AG20443 (cell line): ENCODE measurements around the gene ENTREP3.
A peak's percentile ranks its signal among the peaks of the same experiment; 100 is the strongest.

Source experiments
- DNase-seq: peaks from one replicate; pipeline ENCODE4 v3.0.0; 2012; ENCODE audit warnings: low spot score, mixed read lengths

ENTREP3 gene

DNA sequence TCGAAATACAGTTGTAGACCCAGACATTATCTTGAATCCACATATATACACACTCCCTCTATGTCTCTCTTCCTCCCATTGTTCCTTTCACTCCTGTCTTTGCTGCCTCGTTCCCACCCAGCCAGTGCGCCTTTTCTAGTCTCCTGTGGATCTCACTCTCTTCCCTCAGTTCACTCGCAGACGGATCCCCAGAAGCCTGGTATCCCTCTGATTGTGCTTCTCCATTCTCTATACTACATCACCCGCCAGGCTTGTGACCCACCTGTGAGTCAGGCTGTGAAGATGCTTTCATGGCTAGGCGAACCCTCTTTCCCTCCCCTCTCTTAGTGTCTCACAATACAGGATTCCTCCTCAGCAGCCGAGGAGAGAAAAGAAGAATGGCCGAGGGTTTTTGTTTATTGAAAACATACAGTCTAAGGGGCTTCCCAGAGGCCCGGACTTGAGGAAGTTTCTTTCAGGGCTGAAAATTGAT is 23.4 kb upstream of the ENTREP3 start:
- no peak for DNase-seq

DNA sequence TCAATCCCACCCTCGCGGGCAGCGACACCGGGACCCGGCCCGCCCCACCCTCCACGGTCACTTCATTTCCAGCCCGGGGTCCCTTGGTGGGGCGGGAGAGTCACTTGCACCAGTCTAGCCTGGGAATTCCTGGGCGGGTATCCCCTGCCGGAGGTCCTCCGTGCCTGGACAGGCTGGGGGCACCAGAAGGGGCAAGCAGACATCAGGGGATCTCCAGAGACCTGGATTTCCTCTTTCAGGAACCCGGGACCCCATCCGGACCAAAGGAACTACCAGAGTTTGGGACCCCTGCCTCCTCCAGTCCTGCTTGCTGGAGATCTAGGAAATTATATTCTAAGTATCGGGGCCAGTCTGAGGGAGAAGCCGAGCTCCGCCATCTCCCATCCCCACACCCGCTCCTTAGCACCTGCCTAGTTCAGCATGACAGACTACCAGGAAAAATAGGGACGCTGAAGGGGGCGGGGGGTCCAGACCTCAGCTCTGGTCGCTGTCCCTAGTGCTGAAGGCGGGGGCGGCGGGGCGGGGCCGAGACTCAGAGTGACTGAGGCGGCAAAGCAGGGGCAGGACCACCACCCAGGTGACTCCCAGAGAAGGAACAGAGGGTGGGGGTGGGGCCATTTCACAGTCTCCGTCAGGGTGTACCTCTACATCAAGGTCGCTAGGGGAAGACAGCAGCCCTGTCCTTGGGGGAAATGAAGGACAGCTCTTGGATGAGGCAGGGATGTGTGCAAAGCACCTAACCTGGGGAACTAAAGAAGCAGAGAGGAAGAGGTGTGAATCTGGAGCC is 22.8 kb upstream of the ENTREP3 start:
- DNase-seq: peak; percentile 55

DNA sequence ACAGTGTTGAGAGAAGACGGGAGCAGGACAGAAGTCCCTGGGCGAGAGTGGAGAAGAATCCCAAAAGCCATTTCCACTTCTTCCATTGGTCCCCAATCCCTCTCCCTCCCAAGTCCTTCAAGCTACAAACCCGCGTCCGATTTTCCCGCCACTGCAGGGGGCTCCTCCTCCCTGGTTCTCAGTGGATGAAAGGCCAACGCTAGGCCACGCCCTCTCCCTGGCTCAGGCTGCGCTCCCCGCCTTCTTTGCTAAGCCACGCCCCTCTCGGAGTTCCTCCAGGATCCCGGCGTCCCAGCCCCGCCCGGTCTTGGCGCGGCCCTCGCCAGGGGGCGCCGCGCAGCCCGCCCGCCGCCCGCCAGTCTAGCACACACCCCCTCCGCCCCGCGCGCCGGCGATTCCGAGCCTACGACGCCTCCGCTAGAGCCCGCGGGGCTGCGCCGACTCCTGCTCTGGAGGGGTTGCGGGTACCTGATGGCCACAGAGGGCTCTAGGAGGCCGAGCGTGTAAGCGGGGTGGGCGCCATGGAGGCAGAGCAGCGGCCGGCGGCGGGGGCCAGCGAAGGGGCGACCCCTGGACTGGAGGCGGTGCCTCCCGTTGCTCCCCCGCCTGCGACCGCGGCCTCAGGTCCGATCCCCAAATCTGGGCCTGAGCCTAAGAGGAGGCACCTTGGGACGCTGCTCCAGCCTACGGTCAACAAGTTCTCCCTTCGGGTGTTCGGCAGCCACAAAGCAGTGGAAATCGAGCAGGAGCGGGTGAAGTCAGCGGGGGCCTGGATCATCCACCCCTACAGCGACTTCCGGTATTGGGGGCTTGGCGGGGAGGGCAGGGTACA is 22.0 kb upstream of the ENTREP3 start, which contains the start of gene HCN3:
Gene HCN3, plus strand, starts transcription at position 394 of the 832 bp plus-strand sequence. Its CDS starts 128 bp downstream, at position 522.
- peak; percentile 99 for DNase-seq

DNA sequence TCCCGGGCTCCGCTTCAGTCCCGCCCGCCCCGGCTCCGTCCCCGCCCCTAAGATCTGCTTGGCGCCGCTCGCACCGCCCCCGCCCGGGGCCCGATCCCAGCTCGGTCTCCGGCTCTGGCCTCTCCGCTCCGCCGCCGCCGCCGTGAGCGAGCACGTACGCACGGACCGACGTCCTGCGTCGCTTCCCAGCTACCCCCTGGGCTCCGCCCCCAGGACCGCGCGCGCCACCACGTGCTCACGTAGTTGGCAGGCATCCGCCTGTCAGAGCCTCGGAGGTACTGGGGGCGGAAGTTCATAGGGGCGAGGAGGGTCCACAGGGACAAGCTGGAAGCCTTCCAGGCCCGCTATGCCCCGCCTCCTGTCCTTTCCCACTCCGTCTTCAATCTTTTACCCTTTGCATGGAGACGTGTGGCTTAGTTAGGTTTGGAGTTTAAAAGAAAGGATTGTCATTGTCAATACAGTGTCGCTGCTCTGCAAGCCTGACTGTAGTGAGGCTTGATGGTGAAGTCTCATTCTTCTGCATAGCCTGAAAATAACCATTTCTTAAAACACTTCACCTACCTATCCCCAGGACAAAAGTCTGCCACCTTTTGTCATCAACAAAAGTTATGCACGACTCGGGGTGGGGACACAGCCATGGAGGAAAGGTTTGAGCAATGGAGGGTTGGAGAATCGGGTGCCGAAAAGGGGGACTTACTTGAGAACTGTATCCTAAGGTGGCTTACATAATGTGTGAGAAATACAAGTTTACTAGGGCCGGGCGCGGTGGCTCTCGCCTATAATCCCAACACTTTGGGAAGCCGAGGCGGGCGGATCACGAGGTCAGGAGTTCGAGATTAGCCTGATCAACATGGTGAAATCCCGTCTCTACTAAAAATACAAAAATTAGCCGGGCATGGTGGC is 18.3 kb upstream of the ENTREP3 start, which contains the start of gene CLK2:
Gene CLK2, minus strand, starts transcription at position 162 of the 903 bp plus-strand sequence. CDS start 2,527 bp downstream, outside the sequence.
- peak; percentile 97 for DNase-seq

DNA sequence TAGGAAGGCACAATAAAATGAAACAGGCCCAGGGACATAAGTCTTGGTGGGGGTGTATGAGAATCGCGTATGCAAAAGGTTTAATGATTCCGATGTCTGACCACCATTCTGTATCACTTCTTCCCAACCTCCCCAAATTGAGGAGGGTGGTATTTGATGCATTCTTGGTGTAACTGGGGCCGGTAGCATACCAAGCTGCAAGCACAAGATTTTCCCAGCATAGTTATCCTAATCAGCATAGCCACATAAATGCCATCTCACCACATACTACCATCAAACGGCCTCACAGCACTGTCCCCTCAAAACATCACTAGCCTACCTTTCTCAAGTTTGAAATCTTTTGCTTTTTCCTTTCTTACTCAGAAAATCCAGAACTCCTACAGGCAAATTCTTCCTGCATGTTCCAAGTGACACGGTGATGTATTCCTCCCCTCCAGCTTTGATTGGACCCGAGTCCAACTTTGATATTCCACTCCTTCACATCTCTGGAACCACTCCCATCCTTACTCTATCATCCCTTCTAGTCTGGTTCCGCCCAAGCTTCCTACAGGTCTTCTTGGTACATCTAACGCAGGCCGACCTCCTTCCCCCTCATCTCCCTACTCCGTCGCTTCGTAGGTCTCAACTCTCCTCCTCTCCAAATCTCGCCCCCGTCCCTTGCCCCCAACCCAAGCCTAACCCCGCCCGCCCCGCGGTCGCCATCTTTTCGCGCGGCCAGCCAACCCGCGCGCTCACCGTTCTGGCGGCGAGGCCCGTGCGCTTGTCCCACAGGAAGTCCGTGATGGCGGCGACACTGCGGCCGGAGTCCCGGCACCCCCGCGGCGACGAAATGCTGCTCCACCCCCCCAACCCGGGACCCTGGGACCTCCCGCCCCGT is 17.4 kb upstream of the ENTREP3 start:
- peak; percentile 55 for DNase-seq

DNA sequence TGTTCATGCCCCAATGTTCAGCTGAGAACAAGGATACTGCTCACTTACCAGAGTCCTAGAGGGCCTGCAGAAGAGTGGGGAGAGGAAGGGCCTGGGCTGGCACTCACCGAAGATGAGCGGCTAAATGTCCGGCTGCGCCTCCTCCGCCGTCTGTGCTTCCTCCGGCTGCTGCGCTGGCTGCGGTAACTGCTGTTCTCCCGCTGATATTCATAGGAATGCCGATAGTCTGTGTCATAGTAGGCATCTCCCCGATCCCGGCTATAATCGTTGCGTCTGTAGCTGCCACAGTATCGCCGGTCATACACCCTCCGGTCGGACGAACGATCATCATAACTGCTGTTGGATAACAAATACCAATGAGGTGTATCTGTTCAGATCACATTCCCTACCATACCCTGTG is 14.1 kb upstream of the ENTREP3 start:
- DNase-seq: no peak

DNA sequence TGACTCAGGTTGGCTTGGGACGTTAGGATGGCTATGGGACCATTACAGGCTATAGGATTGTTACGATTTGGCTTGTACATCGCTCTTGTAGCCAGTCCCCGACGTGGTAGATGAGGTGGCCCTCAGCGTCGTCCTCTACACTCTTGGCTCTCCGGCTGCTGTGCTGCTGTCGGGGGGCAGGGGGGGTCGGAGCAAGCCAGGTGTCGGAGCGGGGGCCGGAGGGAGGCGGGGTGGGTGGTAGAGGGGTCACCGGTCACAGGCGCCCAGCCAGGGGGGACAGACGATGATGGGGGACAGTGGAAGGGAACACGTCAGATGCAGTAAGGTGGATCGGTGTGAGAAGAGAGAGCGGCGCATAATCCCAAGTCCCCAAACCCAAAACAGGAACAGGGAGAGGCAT is 13.3 kb upstream of the ENTREP3 start:
- DNase-seq: no peak

DNA sequence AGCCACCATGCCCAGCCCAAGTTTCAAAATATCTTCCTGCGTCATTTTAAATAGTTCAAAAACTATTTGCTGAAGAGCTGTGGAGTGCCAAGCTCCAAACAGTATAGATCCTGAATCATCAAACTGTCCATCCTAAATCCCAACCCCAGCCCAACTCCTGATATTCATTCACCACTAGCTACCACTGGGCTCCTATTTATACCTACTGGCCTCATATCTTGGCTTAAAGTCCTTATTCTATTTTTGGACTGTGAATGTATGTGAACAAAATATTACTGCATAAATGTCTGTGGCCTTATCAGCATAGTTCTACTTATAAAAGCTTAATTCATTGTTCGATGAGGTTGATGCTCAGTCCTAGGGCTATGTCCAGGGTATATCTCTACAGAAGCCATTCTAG is 12.1 kb upstream of the ENTREP3 start:
- DNase-seq: no peak

DNA sequence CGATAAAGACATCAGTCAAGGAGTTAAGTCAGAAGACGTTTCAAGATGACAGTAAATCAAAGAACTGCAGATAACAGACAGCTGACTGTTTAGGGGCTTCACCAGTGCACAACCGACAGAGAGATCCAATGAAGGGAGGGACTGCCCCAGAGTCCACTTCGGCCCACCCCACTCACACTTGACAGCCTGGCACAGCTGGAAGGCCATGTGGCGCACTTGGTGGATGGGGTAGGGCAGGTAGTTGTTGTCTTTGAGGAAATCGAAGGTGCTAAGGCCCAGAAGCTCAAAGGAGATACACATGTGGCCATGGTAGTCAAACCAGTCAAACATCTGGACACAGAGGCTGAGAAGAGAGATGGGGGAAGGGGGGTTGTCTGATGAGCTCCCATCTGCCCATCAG is 11.3 kb upstream of the ENTREP3 start:
- no peak for DNase-seq

DNA sequence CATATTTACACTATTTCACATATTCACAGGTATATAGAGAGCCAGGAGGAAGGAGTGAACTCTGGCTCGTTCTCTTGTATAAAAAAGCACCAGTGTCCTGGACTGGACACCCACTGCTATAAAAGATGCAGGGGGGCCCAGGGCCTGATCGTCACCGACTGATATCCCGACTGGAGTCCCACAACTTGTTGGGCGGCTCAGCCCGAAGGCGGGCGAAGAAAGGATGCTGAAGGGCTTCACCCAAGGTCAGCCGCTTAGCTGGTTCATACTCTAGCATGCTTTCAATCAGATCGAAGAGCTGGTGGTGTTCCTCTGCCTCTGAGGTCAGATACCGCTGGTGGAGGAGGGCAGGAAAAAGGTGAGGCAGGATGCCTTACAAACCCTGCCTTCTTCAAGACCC is 7.8 kb upstream of the ENTREP3 start:
- no peak for DNase-seq

DNA sequence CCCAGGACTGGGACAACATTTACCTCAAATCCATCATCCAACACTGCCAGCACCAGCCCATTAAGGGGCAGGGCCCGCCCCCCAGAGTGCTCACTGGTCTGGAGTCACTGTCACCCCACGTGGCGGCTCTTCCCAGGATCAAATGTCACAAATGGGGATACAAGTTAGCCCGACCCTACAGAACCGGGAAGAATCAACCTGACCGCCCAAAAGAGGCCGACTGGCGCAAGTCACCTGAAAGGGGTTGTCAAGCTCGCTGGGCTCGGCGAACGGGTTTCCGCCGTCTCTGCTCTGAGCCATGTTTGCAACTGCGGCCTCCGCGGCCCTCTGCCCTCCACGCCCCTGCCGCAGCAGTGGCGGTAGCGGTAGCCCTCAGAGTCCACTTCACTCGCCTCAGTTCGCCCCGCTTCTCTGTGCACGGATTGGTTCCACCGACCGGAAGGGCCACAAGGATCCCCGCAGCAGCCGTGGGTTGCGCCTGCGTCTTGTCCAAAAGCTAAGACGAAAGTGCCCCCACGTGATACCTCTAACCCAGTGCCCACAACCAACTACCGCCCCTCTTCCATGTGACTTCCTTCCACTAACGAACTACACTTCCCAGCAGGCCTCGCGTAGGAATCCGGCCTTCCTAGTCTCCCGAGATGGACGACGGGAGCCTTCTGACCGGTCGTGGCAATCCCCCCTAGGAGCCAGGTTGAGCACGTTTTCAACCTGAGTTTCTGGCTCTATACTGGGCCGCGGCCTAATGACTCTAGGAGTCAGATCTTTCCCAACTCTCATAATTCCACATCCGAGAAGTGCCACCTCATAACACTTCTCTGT is 6.8 kb upstream of the ENTREP3 start, which contains the start of gene SCAMP3:
Gene SCAMP3, minus strand, starts transcription at position 509 of the 822 bp plus-strand sequence. Its CDS starts 209 bp downstream, at position 300.
- DNase-seq: peak; percentile 98

DNA sequence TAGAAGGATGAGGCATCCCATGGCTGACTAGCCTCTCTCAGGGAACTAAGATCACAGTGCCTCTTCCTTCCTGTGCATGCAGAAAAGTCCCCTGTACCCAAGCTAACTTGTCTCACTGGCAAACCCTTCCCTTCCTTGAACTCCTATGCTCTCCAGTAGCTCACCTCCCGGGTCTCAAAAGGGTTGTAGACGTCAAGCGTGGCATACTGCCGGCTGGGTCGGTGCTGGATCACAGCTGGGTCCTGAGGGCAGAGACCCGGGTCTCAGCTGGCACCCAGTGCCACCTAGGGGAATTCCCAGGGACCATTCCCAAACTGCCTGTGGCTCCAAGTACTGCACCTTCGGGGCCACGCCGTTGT is 6.2 kb upstream of the ENTREP3 start:
- DNase-seq: no peak

DNA sequence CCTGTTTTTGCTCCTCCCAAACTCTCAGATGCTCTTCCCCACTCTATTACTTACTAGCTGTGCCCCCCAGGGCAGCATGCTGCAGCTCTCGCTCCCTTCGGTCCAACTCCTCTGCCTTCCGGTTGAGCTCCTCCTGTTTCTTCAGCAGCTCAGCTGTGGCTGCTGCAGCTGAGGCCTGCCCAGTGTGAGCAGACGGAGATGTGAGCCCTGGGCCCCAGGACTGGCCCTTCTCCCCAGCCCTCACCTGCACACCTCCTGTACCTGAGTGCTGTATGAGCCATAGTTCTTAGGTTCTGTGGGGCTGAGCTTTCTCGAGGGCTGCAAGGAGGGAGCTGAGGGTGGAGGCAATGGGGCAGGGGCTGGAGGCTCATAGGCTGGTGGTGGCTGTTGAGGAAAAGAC is 5.0 kb upstream of the ENTREP3 start:
- no peak for DNase-seq

DNA sequence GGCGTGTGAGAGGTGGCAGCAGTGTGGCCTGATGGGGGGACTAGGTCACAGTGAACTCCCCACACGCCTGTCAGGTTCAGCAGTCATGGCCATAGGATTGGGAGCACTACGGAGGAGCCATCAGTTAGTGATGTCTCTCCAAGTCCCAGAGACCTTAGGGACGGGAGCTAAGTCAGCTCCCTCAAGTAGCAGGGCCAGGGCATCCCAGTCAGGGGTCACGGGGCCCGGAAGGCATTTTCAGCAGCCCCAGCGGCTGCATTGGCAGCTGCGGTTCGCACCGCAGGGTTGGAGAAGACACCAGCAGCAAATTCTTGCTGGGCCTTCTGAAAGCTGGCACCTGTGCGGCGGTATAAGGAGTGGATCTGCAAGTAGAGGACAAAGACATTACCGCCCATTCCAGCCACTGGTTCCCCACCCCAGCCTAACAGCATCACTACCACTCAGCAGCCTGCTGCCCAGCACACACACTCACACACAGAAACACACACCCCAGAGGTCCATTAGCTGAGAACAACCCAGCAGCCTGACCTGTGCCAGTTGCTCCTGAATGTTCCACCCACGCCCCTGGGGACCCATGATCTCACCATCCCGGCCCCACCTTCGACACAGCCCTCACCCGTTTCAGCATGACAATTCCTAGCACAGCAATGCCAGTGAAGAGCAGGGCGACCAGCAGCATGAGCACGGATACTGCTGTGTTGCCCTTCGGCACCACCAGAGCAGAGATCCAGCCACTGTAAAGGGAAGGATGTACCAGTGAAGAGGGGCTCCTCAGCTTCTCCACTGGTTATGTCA is 972 bp upstream of the ENTREP3 start:
- no peak for DNase-seq

DNA sequence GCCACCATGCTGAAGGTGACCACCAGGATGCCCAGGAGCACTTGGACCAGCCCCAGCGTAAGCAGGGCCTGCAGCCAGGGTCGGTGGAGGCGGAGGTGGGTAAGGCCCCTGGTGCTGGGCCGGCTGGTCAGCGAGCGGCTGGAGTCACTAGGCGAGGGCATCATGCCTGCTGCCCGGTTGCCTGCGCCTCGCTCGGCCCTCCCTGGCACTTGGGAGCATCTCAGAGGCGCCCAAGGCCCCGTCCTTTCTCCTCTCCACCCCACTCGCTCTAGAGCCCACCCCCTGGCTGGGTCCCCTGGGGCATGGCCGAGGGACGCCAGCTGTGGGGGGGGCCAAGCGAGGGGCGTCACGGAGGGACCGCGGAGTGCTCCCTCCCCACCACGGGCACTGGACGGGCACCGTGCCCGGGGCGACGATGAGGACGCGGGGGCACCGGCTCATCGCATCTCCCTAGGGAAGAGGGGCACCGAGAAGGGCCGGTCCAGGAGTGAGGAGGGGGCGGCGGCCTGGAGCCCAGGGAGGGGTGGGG is 505 bp downstream of the ENTREP3 start:
- DNase-seq: peak; percentile 35

DNA sequence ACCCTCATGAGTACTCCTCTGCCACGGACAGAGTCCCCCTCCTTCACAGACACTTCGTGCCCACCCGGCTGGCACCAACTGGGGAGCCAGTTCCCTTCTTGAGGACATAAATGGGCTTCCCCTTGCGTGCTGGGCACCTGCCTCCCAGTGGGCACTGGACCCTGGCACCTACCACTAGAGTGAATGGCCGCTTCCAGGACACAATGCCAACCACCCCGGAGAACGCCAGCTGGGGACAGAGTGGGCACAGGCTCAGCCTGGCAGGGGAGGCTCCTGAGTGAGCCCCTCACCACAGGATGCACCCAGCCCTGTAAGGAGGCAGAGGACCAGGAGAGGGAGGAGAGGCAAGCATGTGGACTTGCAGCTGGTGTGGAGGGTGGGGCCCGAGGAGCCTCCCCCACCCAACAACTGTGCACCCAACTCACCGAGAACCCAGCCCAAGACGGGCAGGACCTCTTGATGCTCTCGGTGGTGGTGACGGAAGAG is 1.0 kb downstream of the ENTREP3 start:
- no peak for DNase-seq

DNA sequence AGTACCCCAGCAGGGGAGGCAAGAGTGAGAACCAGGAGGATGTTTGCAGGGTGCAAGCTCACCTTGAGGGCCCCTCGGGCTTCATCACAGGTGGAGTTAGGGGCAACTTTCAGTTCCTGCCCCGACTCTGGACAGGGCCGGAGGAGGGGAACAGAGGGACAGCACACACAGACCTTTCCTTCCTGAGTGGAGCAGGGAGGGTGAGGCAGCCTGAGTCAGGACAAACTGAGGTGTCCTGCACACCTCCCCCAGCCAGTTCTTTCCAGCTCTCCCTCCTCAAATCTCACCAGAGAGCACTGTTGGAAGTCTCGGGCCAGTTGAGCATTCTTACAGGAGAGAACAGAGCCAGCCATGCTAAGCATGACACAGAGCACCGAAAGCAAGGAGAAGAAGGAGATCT is 1.5 kb downstream of the ENTREP3 start:
- no peak for DNase-seq

DNA sequence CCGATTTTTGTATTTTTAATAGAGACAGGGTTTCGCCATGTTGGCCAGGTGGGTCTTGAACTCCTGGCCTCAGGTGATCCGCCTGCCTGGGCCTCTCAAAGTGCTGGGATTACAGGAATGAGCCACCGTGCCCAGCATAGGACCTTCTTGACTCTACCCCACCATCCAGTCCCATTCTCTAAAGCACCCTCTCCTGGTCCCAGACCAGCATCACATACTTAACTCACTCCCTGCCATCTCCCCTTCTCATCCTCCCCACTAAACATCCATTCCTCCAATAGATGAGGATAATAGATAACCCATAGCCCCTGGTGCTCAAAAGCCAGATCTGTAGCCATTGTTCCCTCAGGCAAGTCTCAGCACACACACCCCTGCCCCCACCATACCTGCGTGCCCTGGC is 2.1 kb downstream of the ENTREP3 start:
- DNase-seq: no peak

DNA sequence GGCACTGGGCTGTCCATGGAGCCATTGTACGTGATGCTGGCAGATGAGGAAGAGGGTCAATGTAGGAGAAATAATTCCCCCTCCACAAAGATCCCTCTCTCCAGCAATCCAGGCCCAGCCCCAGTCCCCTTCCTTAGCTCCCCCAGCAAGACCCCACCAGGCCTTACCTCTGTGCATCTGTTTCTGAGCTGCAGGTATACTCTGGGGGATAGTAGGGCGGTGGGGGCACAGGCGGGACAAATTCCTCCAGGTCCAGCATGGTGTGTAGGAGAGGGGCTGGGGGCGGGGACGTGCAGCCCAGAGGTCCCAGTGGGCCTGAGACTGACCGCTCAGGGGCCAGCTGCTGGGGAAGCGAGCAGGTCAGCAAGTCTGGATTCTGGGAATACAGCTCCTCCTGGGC is 3.7 kb downstream of the ENTREP3 start:
- DNase-seq: no peak
